ENCODE data around the gene ART4.

The ART4 gene

GRCh38 chr12:14827043-14827442 is 16.3 kb downstream of the ART4 start:
- ChIA-PET CTCF (interaction anchor here (1.5 to 4.4 kb wide), 3 partner anchors 17 to 168 kb away, joined by 3 to 20 read pairs (median 9); no protein-coding TSS in a partner anchor), POLR2A (no interaction called here)
- no peak for DNase-seq (ENCODE audit: extremely low spot score)
- no peak for TF ChIP-seq CTCF (IDR thresholded peaks at IDR 0.05; ENCODE audit: control extremely low read depth, extremely low read depth, low read depth, missing control alignments)

- ChIA-PET CTCF (interaction anchor here (1.6 to 4.4 kb wide), 2 partner anchors 12 to 21 kb away, joined by 3 to 20 read pairs; partner anchors contain the start of gene SMCO3), POLR2A (no interaction called here)
- no peak for DNase-seq (ENCODE audit: extremely low spot score)
- no peak for TF ChIP-seq CTCF (IDR thresholded peaks at IDR 0.05; ENCODE audit: control extremely low read depth, extremely low read depth, low read depth, missing control alignments)
These were observed 16.8 kb downstream of the ART4 start for GRCh38 chr12:14826491-14826890.

GRCh38 chr12:14825256-14825655 is 18.1 kb downstream of the ART4 start:
- TF ChIP-seq CTCF (IDR thresholded peaks at IDR 0.05; ENCODE audit: control extremely low read depth, extremely low read depth, low read depth, missing control alignments), result no peak
- POLR2A ChIA-PET, result no interaction called here
- DNase-seq (ENCODE audit: extremely low spot score), result no peak
- CTCF ChIA-PET, result interaction anchor here (1.6 to 4.4 kb wide), 3 partner anchors 9 to 22 kb away, joined by 3 to 20 read pairs (median 5); partner anchors contain the start of gene SMCO3

DNA sequence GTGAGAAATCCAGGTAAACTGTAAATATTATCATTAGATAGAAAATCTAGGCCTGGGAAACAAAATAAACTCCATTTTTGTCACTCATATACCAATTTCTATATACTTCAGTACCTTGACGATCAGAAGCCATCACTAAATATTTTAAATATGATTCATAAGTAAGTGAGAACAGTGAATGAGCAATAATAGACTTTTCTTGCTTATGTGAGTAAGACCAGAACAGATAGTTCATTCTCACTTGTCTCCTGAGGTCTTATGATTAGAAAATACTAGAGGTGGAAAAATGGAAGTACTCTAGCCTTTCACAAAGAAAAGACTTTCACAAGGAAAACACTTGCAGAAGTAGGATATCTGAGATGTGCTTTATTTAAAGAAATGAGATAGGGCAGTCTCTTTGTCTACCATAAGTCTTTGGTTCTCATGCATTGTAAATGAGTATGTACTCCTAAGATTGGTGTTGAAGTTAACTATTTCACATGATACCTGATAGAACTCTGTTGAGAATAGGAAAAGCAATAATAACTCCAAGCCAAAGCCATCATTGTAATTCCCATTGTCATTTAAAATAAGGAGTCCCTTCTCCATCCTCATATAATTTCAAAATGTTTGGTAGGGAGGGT is 19.2 kb downstream of the ART4 start:
- TF ChIP-seq CTCF (IDR thresholded peaks at IDR 0.05; ENCODE audit: control extremely low read depth, extremely low read depth, low read depth, missing control alignments), result no peak
- CTCF ChIA-PET, result interaction anchor here (0.6 kb wide), 1 partner anchor 13 kb away, joined by 3 read pairs; no protein-coding TSS in a partner anchor
- POLR2A ChIA-PET, result no interaction called here
- DNase-seq (ENCODE audit: extremely low spot score), result no peak

DNA sequence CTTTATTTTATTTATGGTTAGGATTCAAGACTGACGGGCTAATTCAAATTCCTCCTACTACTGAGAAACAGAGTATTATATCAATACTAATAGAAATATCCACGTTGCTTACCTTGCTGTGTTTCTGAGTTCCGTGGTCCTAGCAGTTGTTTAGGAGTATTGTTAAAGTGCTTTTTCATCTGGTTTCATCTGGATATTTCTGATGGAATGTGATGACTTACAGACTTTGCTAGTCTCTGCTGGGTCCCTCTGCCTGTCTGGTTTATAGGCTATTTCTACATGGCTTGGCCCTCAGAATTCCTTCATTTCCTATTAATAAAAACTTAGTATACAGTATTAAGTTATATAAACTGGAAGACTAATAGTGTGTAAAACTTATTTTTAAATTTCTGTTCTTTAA is 29.3 kb downstream of the ART4 start, which contains the start of gene SMCO3:
TSS of gene SMCO3 (minus strand) at position 169 of the 400 bp plus-strand sequence. CDS start 7,502 bp downstream, outside the sequence.
- POLR2A ChIA-PET, result no interaction called here
- TF ChIP-seq CTCF (IDR thresholded peaks at IDR 0.05; ENCODE audit: control extremely low read depth, extremely low read depth, low read depth, missing control alignments), result no peak
- CTCF ChIA-PET, result interaction anchor here (1.0 to 1.4 kb wide), 5 partner anchors 8 to 181 kb away, joined by 3 to 5 read pairs (median 4); no protein-coding TSS in a partner anchor
- no peak for DNase-seq (ENCODE audit: extremely low spot score)

GRCh38 chr12:14811486-14811885 is 31.8 kb downstream of the ART4 start:
- no peak for TF ChIP-seq CTCF (IDR thresholded peaks at IDR 0.05; ENCODE audit: control extremely low read depth, extremely low read depth, low read depth, missing control alignments)
- POLR2A ChIA-PET, result no interaction called here
- DNase-seq (ENCODE audit: extremely low spot score), result no peak
- CTCF ChIA-PET, result interaction anchor here (1.0 to 1.2 kb wide), 2 partner anchors 11 to 20 kb away, joined by 3 read pairs; no protein-coding TSS in a partner anchor
